Activated naive CD4-positive, alpha-beta T cell (primary cell): Measurements from ENCODE around the gene GNG11.
"Not testable (repeated sequence)": the region's sequence is repeated elsewhere in the genome, so short reads cannot be mapped to it uniquely, and the experiment has no call there.

Experiments
- DNase-seq, 4 experiments: peaks; one replicate each; lab custom pipeline; 2025; lab: John Stamatoyannopoulos, UW

GNG11 gene

GRCh38 chr7:93921607-93922566 is at the start of gene GNG11:
GNG11 (plus strand) TSS chr7:93921735; CDS start chr7:93922138, 403 bp downstream.
- DNase-seq = peak in 2 of 4 experiments; percentile 1

GRCh38 chr7:93873998-93874574 is 47.4 kb upstream of the GNG11 start:
- DNase-seq = no peak

DNA sequence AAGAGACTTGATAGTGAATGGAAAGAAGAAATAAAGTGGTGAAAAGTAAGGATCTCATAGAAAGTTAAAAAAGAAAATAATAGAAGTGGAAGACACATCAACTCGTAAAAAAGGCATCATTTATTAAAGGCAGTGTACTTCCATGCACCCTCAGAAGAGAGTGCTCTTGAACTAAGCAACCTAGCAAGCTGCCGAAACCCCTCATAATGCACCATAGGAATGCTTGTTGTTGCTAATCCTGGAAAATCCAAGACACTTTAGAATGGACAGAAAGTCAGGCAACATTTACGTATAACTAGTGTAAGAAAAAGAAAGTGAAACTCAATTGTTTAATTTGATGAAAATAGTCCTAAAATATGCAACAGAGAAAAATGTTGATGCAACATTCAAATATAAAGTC is 43.8 kb upstream of the GNG11 start:
- DNase-seq = no peak

DNA sequence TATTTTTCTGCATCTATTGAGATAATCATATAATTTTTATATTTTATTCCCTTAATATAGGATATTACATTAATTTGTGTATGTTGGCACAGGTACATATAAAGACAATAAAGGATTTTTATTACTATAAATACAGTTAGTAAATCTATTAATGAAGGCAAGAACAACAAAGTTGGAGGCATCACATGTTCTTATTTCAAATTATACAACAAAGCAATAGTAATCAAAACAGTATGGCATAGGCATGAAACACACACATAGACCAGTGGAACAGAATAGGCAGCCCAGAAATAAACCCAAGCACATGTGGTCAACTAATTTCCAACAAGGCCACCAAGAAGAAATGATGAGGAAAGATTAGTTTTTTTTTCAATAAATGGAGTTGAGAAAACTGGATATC is 42.2 kb upstream of the GNG11 start:
- no peak for DNase-seq

GRCh38 chr7:93882468-93882867 is 39.1 kb upstream of the GNG11 start:
- no peak for DNase-seq

DNA sequence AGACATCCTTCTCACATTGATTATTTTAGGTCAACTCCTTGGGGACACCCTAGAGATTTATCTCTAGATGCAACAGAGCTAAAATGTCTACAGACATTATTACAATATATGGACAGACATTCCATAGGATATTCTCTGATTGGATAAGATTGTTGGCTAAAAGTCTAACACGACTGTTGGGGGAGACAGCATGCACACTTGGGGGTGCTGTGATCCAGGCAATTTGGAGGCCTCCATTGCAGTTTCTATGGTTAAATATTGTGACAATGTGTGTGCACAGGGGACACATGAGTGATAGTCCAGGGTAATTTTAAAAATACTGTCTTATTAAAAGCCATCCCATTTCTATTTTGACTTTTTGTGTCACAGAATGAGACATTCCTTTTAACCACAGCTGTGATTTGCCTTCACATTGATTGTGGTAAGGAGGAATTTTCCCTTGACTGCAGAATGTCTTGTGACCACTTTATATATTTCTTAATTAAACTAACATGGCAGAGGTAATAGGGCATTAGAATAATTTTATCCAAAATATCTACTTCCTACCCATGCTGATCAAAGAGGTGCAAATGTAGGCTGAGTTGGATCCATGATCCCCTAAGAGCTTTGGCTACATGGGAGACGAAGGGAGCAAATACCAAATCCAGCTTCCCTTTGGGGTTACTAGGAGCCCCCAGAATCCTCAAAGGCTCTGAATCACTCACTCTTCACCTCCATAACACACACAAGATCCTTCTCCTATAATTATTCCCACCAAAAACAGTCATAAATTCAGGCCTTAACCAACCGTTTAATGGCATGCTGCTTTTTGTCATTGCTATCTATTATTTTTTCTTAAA is 38.2 kb upstream of the GNG11 start:
- DNase-seq = no peak

DNA sequence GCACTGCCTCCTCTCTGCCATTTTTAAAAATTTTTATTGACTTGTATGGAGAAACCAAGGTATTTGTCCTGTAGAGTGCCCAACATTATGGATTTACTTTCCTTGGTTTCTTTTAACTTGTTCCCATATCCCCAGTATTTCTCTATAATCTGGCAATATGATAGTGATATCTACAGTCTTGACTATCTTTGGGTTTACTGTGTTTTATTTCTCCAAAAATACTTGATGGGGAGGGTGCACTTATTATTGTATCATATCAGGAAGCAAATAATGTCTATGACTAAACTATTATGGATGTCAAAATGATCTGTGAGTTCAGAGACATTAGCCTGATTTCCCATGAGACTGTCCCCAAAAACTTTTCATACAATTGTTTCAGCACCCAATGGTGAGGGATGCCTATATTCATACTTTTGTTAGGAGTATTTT is 37.6 kb upstream of the GNG11 start:
- no peak for DNase-seq

- DNase-seq = no peak
Measured at GRCh38 chr7:93884541-93884940, 37.0 kb upstream of the GNG11 start.

GRCh38 chr7:93889261-93889660 is 32.3 kb upstream of the GNG11 start:
- no peak for DNase-seq

GRCh38 chr7:93890041-93890463 is 31.5 kb upstream of the GNG11 start:
- no peak for DNase-seq

GRCh38 chr7:93890464-93891068 is 31.0 kb upstream of the GNG11 start, which contains the start of gene TFPI2:
TFPI2 (minus strand) TSS chr7:93890753; CDS start chr7:93890678, 75 bp downstream.
- DNase-seq = no peak

GRCh38 chr7:93894426-93894825 is 27.1 kb upstream of the GNG11 start:
- no peak for DNase-seq

GRCh38 chr7:93894966-93895640 is 26.4 kb upstream of the GNG11 start:
- DNase-seq = no peak

- DNase-seq = no peak
Measured at GRCh38 chr7:93895859-93896600, 25.5 kb upstream of the GNG11 start.

DNA sequence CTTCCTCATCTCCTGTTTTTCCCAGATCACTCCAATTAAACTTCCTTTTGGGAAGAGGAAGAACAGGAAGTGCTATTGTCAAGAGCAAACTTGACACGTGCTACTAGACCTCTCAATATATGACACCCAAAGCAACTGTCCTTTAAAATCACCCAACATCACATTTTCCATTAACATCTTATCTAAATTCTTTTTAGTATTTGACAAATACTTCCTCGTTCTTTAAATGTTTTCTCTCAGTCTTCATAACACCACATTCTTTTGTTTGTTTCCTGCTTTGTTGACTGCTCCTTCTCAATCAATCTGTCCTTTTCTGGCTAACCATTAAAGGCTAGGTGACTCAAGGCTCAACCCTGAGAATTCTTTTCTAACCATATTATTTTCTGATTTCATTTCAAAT is 23.9 kb upstream of the GNG11 start:
- DNase-seq = no peak

- no peak for DNase-seq
Measured at GRCh38 chr7:93902777-93903423, 18.6 kb upstream of the GNG11 start.

- DNase-seq = no peak
Measured at GRCh38 chr7:93906267-93906666, 15.3 kb upstream of the GNG11 start, which contains the start of gene GNGT1. GNGT1 (plus strand) TSS chr7:93906567; CDS start chr7:93906747, 180 bp downstream.

GRCh38 chr7:93910076-93910994 is 11.2 kb upstream of the GNG11 start:
- DNase-seq = no peak

GRCh38 chr7:93911242-93911641 is 10.3 kb upstream of the GNG11 start:
- DNase-seq = not testable (repeated sequence)
